GM19043 (cell line): ENCODE results near the gene KAT2B.
"Not testable (repeated sequence)": the region's sequence is repeated elsewhere in the genome, so short reads cannot be mapped to it uniquely, and the experiment has no call there.

Experiments
- ATAC-seq: cut with Tn5 transposase; IDR thresholded peaks from one replicate; pipeline ENCODE4 v1.9.1; 2021; ENCODE audit warnings: low read depth; ENCODE audit not compliant: unreplicated experiment

KAT2B gene

DNA sequence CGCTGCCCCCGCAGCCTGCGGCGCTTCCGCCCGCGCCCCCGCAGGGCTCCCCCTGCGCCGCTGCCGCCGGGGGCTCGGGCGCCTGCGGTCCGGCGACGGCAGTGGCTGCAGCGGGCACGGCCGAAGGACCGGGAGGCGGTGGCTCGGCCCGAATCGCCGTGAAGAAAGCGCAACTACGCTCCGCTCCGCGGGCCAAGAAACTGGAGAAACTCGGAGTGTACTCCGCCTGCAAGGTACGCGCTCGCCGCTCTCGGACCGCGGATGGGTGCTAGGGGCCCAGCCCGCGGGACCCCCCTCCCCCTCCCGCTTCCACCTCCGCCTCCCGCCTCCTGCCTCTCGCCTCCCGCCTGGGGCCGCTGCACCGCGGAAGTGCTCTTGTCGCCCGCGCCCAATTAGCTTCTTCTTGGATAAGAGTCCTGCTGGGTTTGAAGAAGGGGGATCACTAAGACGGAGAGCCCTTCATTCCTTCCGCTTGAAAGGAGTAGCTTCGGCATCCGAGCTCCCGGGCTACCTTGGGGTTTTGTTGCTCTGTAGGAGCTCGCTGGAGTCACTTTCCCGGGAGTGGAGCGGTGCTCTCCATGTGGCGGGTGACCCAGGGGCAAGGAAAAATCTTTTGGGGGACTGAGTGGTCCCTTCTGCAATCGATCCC is 426 bp downstream of the KAT2B start:
- ATAC-seq: peak; percentile 27

DNA sequence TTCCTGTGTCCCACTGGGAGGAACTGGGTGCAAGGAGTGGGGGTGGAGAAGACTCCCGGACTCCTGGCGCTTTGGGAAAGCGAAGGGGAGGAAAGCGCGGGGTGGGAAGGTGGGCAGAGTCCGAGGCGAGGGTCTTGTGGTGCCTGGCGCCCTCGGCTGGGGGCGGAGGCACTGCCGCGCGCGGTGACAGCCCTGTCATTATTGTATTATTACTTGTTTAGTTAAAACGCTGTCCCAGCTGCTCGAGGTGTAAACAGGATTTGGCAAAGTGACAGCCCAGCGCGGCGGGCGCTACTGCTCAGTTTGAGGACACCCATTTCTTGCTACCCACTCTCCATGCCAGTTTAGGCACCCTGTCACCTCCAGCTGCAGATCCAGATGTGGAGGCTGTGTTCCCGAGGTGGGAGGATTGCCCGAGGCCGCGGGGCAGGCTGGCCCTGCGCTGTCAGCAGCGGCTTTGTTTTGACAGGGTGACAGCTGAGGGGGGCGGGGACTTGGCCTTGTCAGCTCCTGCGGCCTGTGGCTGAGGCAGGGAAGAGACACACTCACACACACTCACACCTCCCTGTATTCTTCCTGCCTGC is 1.0 kb downstream of the KAT2B start:
- ATAC-seq: peak; percentile 41

DNA sequence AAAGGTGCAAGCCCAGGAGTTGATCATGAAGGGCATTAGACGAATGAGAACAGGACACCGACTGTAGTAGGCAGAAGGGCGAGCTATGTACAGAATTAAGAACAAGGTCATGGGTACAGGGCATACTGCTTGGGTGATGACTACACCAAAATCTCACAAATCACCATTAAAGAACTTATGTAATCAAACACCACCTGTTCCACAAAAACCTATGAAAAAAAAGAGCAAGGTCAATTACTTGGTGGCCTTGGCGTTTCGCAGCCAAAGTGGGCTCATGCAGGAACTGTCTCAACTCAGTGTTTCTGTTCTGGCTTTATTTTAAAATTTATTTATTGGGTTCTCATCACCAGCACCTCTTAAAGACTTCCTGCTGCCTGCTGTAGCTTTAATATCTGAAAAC is 2.1 kb downstream of the KAT2B start:
- ATAC-seq: no peak

DNA sequence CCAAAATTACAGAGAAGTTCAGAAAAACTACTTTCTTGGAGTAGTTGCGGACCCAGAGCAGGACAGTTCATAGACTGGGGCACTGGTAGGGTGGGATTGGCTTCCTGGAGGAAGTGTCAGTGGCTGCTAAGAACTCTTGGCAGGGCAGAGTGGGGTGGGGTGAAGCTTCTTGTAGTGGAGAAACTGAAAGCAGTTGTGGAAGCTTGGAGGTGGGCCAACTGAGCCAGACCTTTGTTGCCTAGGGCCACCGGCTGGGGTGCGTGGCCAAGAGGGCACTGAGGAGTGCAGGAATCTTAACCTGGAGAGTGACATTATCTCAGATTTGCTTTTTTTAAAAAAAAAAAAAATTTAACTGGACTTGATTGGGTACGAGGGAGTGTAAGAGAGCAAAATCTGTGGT is 3.1 kb downstream of the KAT2B start:
- peak; percentile 23 for ATAC-seq

GRCh38 chr3:20043825-20044224 is 3.6 kb downstream of the KAT2B start:
- ATAC-seq: no peak

GRCh38 chr3:20045141-20045540 is 4.9 kb downstream of the KAT2B start:
- not testable (repeated sequence) for ATAC-seq

DNA sequence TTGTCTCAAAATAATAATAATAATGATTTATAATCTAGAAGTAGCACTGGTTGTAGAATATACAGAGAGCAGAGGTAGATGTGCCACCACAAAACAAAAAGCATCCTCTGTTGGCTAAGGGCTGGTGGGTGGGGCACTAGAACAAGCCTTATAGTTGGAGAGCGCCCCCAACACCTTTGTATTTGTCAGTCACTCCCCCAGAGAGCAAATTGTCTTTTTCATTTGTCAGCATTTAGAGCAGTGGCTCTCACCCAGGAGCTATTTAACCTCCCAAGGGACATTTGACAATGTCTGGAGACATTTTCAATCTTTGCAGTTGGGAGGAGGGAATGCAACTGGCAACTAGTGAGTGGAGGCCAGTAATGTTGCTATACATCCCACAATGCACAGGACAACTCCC is 6.3 kb downstream of the KAT2B start:
- no peak for ATAC-seq

- ATAC-seq: no peak
These were observed 7.1 kb downstream of the KAT2B start for GRCh38 chr3:20047341-20047779.

DNA sequence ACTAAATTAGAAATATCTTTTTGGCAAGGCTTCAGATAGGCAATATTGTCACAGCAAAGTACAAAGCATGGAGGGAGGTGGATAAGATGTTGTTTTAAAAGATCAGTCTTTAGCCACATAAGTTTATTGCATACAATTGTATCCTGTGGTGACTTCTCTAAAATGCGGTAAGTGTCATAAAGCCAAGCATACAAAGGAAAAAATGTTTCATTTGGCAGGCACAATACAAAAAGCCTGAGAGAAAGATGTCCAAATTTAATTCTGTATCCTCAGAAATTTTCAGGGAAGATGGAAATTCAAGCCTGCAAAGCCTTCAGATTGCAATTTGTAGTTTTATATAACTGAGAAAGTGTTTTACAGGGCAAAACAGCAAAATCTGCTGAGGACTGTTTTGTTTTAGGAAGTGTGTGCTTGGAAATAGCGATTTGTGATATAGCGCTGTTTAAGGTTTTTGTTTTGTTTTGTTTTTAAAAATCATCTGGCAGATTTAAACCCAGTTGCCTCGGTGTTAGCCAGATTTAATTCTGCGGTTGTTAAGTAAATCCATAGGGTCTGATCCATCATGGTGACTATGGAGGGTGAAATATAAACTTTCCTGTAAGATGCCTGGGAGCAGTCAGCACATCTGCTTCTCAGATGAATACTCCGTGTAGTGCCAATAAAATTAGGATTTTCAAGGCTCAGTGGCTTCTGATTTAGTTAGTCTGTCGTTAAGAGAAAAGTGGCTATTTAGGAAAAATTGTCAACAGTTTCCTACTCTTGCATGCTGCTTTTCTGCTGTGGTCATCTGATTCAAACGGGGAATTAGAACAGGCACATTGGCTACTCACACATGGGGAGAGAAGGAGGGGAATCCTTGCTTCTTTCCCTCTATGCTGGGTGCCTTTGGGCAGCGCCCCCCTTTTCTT is 8.0 kb downstream of the KAT2B start:
- ATAC-seq: no peak

DNA sequence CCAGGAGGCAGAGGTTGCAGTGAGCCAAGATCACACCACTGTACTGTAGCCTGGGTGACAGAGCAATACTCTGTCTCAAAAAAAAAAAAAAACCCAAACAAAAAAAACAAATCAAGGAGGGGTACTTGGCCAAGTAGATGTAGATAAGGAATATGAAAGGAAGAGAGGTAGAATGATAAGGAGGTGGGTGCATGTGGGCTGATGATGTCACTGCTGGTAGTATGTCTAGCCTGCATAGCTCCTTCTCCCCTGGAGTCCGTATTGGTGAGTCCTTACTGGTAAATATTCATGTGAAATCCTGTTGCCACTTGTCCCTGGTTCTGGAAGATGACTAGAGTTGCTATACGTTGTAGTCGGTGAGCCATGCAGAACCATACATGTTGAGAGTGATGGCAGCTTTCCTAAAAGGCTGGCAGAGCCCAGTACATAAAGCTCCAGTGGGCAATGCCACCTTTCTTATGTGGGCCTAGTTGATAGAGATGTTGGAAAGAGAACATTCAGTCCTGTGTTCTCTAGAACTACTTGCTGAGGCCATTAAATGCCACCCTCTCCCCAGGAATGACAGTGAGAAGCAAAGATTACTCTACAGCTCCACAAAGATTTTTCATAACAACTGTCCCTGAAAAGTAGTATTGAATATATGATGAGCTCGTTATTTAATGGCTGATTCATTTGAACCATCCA is 11.0 kb downstream of the KAT2B start:
- ATAC-seq: no peak

DNA sequence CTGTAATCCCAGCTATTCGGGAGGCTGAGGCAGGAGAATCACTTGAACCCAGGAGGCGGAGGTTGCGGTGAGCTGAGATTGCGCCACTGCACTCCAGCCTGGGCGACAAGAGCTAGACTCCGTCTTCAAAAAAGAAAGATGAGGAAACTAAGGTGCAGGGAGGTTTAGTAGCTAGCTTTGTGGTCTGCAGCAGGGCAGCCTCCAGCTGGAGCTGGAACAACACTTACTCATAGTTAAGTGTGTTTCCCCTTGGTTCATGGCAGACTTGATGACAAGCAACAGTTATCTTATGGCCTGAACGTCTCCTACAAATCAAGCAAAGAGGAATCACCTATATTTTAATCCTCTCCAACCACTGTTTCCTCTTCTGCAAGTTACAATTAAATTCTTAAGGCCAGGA is 12.6 kb downstream of the KAT2B start:
- ATAC-seq: no peak

DNA sequence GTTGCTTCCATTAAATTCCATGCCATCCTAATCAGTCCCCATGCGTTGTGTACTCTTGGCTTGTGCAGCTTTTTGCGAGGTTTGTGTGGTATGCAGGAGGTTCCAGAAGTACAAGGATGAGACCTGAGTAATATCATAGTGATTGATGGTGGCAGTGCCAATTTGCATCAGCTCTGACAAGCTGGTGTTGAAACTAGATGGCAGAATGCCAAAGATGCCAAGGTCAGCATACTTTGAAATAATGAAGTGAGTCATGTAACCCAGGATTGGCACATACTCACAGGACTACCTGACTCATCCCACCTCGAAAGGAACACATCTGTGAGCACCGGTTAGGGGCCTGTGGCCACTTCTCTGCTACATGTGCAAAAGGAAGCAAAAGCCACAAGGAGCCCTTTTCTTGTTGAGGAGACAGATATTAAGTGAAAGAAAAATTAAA is 14.3 kb downstream of the KAT2B start:
- peak; percentile 86 for ATAC-seq

GRCh38 chr3:20055020-20055775 is 15.0 kb downstream of the KAT2B start:
- peak; percentile 7 for ATAC-seq

DNA sequence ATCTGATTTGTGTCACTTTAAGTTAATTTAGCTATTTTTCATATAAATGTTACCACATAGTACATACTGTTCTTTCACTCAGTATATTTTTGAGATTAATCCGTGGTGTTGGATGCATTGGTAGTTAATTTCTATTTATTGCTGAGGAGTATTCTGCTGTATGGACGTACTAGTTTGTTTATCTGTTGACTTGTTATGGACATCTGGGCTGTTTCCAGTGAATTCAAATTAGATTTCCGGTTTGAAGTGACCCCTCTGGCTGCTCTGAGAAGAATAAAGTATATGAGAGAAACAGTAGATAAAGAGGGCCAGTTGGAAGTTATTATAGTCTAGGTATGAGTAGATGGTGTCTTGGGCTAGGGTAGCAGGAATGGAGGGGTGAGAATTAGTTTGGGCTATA is 15.6 kb downstream of the KAT2B start:
- ATAC-seq: no peak

DNA sequence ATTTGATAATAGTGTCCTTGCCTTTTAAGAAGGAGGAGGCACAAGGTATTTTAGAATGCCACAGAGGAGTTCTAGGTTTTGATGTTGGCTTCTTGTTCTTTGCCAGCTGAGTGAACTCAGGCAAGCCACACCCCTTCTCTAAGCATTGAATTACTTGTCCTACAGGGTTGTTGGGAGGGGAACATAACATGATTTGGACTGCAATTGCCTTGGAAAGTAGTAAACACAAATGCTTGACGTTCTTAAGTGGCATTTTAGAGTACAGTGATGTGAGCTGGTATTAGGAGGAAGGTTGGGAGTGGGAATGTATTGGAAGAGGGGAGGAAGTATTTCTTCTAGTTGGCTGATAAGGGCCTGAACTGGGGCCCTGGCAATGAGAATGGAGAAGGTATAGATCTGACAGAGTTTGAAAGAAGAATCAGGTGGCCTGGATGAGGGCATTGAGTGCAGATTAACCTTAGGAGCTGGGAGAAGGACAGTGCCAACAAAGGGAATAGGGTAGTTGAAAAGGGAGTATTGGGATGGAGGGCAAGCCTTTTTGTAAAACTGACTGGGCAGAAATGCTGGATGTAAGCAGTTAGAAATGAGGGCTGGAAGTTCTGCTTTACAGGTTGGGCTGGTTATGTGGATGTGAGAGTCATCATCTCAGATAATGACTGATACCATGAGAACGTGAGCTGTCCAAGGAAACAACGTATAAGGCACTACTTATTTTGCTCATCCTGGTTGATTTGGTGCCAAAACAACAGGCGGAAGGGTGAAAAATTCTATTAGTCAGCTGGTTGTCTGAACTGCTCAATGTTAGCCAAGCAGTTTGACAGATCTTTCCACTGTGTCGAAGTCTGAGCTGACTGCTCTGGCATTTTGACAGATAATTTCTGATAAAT is 16.7 kb downstream of the KAT2B start:
- peak; percentile 31 for ATAC-seq

DNA sequence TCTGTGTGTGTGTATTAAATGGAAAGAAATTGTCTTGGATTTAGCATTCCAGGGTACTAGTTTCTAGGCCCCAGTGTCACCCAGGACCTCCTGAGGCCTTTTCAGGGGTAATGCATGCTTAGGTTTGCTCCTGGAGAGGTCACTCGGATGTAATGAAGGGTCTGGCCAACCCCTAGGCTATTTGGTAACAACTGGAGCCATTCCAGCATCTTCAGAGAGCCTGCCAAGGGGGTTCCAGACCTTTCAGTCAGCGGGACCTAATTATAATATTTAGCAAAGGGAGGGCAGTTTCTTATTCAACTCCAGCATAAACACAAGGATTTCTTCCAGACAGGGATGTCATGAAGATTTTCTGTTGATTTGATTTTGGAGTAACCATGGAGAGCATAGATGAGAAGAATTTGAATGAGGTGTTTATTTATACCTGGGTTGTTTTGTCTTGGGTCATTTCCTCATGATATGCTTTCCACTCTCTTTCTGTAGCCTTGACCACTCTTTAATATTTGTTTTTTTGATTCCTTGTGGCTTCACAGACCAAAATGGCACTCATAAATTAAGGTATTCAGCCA is 17.4 kb downstream of the KAT2B start:
- ATAC-seq: no peak

DNA sequence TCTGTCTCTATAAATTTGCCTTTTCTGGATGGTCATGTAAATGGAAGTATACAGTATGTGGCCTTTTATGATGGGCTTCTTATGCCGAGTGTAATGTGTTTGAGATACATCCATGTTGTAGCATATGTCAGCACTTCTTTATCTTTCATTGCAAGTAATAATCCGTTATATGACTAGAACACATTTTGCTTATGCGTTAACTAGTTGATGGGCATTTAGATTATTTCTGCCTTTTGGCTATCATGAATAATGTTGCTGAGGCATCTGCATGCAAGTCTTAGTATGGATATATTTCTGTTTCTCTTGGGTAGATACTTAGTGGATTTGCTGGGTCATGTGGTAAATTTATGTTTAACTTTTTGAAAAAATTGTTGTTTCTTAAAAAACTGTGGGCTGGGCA is 19.7 kb downstream of the KAT2B start:
- ATAC-seq: no peak

DNA sequence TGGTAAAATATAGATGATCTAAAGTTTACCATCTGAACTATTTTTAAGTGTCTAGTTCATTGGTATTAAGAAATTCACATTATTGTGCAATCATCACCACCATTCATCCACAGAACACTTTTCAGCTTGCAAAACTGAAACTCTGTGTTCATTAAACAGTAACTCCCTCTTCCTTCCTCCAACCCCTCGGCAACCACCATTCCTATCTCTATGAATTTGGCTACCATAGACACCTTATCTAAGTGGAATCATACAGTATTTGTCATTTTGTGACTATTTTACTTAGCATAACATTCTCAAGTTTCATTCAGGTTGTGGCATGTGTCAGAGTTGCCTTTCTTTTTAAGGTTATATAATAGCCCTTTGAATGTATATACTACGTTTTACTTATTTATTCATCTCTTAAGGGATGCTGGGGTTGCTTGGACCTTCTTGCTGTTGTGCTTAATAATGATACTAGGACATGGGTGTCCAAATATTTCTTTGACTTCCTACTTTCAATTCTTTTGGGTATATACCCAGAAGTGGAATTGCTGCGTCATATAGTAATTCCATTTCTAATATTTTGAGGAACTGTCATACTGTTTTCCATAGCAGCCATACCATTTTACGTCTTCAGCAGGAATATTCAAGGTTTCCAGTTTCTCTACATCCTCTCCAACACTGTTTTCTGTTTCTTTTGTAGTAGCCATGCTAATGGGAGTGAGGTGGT is 20.9 kb downstream of the KAT2B start:
- ATAC-seq: peak; percentile 67
